Smooth muscle cell (in vitro differentiated cells): Measurements from ENCODE around the gene GJD3. TPM values are rescaled to one million over a fixed set of nuclear protein-coding genes. Genes with fewer than 3 reads are reported as not detected.

Source experiments
- DNase-seq: peaks from one replicate; lab custom pipeline; 2025; ENCODE audit not compliant: unreplicated experiment; lab: John Stamatoyannopoulos, UW
- H2AFZ ChIP-seq: fragments of 200-600 bp; sonication (generic); 2 replicates; pipeline ENCODE4 v1.6.0; 2016; ENCODE audit warnings: antibody characterized with exemption, low read depth, mild to moderate bottlenecking
- H3F3A ChIP-seq: fragments of 200-600 bp; sonication (generic); 2 replicates; pipeline ENCODE4 v1.6.0; 2017; ENCODE audit warnings: antibody characterized with exemption, low read depth
- H3K27ac ChIP-seq: fragments of 200-600 bp; sonication (generic); 2 replicates; pipeline ENCODE4 v1.5.1; 2016; ENCODE audit warnings: low read depth, mild to moderate bottlenecking
- H3K27me3 ChIP-seq: fragments of 200-600 bp; sonication (generic); 2 replicates; pipeline ENCODE4 v1.6.1; 2016; ENCODE audit warnings: low read depth, mild to moderate bottlenecking
- H3K36me3 ChIP-seq: fragments of 200-600 bp; sonication (generic); 2 replicates; pipeline ENCODE4 v1.5.1; 2016; ENCODE audit warnings: low read depth
- H3K4me1 ChIP-seq: fragments of 200-600 bp; sonication (generic); 2 replicates; pipeline ENCODE4 v1.5.1; 2016; ENCODE audit warnings: low read depth
- H3K4me2 ChIP-seq: fragments of 200-600 bp; sonication (generic); 2 replicates; pipeline ENCODE4 v1.6.0; 2016; ENCODE audit warnings: mild to moderate bottlenecking
- H3K4me3 ChIP-seq: fragments of 200-600 bp; sonication (generic); 2 replicates; pipeline ENCODE4 v1.5.1; 2016; ENCODE audit warnings: mild to moderate bottlenecking
- H3K79me2 ChIP-seq: fragments of 200-600 bp; sonication (generic); 2 replicates; pipeline ENCODE4 v1.6.0; 2016; ENCODE audit warnings: low read depth, mild to moderate bottlenecking
- H3K9ac ChIP-seq: fragments of 200-600 bp; sonication (generic); 2 replicates; pipeline ENCODE4 v1.6.0; 2016; ENCODE audit warnings: low read depth
- H3K9me3 ChIP-seq: fragments of 200-600 bp; sonication (generic); replicated peaks from 2 replicates; pipeline ENCODE4 v1.5.1; 2016; ENCODE audit warnings: low read depth
- H4K20me1 ChIP-seq: fragments of 200-600 bp; sonication (generic); 2 replicates; pipeline ENCODE4 v1.6.0; 2016; ENCODE audit warnings: low read depth
- CTCF ChIP-seq: fragments of 200-600 bp; sonication (generic); IDR thresholded peaks from 2 replicates; pipeline ENCODE4 v1.5.1; 2017; ENCODE audit warnings: borderline replicate concordance, mild to moderate bottlenecking, antibody characterized with exemption; ENCODE audit not compliant: insufficient read depth, poor library complexity, severe bottlenecking
- WGBS: methylation state at CpG from one replicate; pipeline ENCODE4 v1.1.7; 2016; ENCODE audit warnings: low lambda C conversion rate; 5-methylcytosine and 5-hydroxymethylcytosine counted together
- polyA plus RNA-seq: library from polyadenylated mRNA; unstranded; fragments of >200 nt; fragmentation: Nextera tagmentation; extraction: Ambion mirVana; gene quantifications from 2 replicates; pipeline ENCODE4 v1.2.1, GENCODE V29; 2016
- total RNA-seq: library from RNA; depleted of rRNA; stranded (reverse); fragments of >200 nt; gene quantifications from 2 replicates; pipeline ENCODE4 v1.2.3, GENCODE V29; 2014

GJD3 gene
- total and polyA plus RNA-seq, 2 experiments from 2014 or later: 0.30 TPM; not detected in 1

GRCh38 chr17:40338941-40339649 is 25.4 kb downstream of the GJD3 start:
- 89% methylated on average over 13 of the region's 13 CpGs for WGBS
- H3K27ac ChIP-seq: no peak overlapping the region
- no peak overlapping the region for H3K9ac ChIP-seq
- H3K4me3 ChIP-seq: no peak overlapping the region
- no peaks in the 10 kb centered on the region for H3K36me3 ChIP-seq
- peaks cover 12% of the 10 kb centered on the region for H3F3A ChIP-seq
- peaks cover 36% of the 10 kb centered on the region for H3K79me2 ChIP-seq
- TF ChIP-seq CTCF: no peak
- H3K9me3 ChIP-seq: no peaks in the 10 kb centered on the region
- H2AFZ ChIP-seq: no peak overlapping the region
- no peaks in the 10 kb centered on the region for H3K27me3 ChIP-seq
- H3K4me1 ChIP-seq: peaks cover 29% of the 10 kb centered on the region
- H3K4me2 ChIP-seq: no peak overlapping the region
- no peak for DNase-seq
- peaks cover 84% of the 10 kb centered on the region for H4K20me1 ChIP-seq

- Histone ChIP-seq H3K4me2 (no peak overlapping the region), H3K4me3 (no peak overlapping the region), H3K27ac (no peak overlapping the region), H3K4me1 (peaks cover 19% of the 10 kb centered on the region), H3K9ac (no peak overlapping the region), H2AFZ (no peak overlapping the region), H3K79me2 (peaks cover 26% of the 10 kb centered on the region), H3F3A (peaks cover 9% of the 10 kb centered on the region), H3K36me3 (no peaks in the 10 kb centered on the region), H3K27me3 (no peaks in the 10 kb centered on the region), H4K20me1 (peaks cover 84% of the 10 kb centered on the region), H3K9me3 (no peaks in the 10 kb centered on the region)
- TF ChIP-seq CTCF: no peak
- no peak for DNase-seq
- WGBS: 96% methylated on average over 5 of the region's 5 CpGs
These were observed 26.5 kb downstream of the GJD3 start for GRCh38 chr17:40338058-40338457.

GRCh38 chr17:40337351-40337750 is 27.2 kb downstream of the GJD3 start:
- H4K20me1 ChIP-seq: peaks cover 83% of the 10 kb centered on the region
- peaks cover 19% of the 10 kb centered on the region for H3K79me2 ChIP-seq
- no peak for TF ChIP-seq CTCF
- no peak overlapping the region for H3K4me2 ChIP-seq
- H3K4me3 ChIP-seq: no peak overlapping the region
- peaks cover 12% of the 10 kb centered on the region for H3K4me1 ChIP-seq
- H3K9me3 ChIP-seq: no peaks in the 10 kb centered on the region
- DNase-seq: no peak
- no peaks in the 10 kb centered on the region for H3K36me3 ChIP-seq
- H3K27ac ChIP-seq: no peak overlapping the region
- peaks cover 4% of the 10 kb centered on the region for H3F3A ChIP-seq
- no peaks in the 10 kb centered on the region for H3K27me3 ChIP-seq
- WGBS: 77% methylated on average over 8 of the region's 8 CpGs
- no peak overlapping the region for H2AFZ ChIP-seq
- no peak overlapping the region for H3K9ac ChIP-seq

- Histone ChIP-seq H2AFZ (no peak overlapping the region), H3F3A (peaks cover 4% of the 10 kb centered on the region), H3K27ac (no peak overlapping the region), H3K27me3 (no peaks in the 10 kb centered on the region), H3K79me2 (peaks cover 18% of the 10 kb centered on the region), H4K20me1 (peaks cover 93% of the 10 kb centered on the region), H3K9me3 (no peaks in the 10 kb centered on the region), H3K4me1 (peaks cover 9% of the 10 kb centered on the region), H3K4me2 (no peak overlapping the region), H3K36me3 (no peaks in the 10 kb centered on the region), H3K9ac (no peak overlapping the region), H3K4me3 (no peak overlapping the region)
- 89% methylated on average over 8 of the region's 8 CpGs for WGBS
- no peak for DNase-seq
- TF ChIP-seq CTCF: no peak
These were observed 28.9 kb downstream of the GJD3 start for GRCh38 chr17:40335620-40336019.
